GM10847 (cell line): ENCODE results near the gene RNF144A.

Experiments
- POLR2A ChIP-seq: IDR thresholded peaks from 2 replicates; pipeline ENCODE4 v1.6.1; 2011; ENCODE audit not compliant: insufficient read length; ENCODE audit errors: extremely low read depth

RNF144A gene

GRCh38 chr2:7020939-7021470, 103.8 kb downstream of the RNF144A start:
- no peak for TF ChIP-seq POLR2A

GRCh38 chr2:7022492-7023385, 105.5 kb downstream of the RNF144A start:
- TF ChIP-seq POLR2A = no peak

GRCh38 chr2:7023542-7023941, 106.3 kb downstream of the RNF144A start:
- no peak for TF ChIP-seq POLR2A

GRCh38 chr2:7024261-7024660, 107.0 kb downstream of the RNF144A start:
- no peak for TF ChIP-seq POLR2A

- TF ChIP-seq POLR2A = no peak
These were observed 107.9 kb downstream of the RNF144A start for GRCh38 chr2:7025082-7025481.

- no peak for TF ChIP-seq POLR2A
These were observed 109.5 kb downstream of the RNF144A start for GRCh38 chr2:7026742-7027141.

GRCh38 chr2:7027411-7027810, 110.2 kb downstream of the RNF144A start:
- no peak for TF ChIP-seq POLR2A

GRCh38 chr2:7027956-7028655, 110.9 kb downstream of the RNF144A start:
- no peak for TF ChIP-seq POLR2A

GRCh38 chr2:7028846-7029245, 111.6 kb downstream of the RNF144A start:
- TF ChIP-seq POLR2A = no peak

- no peak for TF ChIP-seq POLR2A
These were observed 112.3 kb downstream of the RNF144A start for GRCh38 chr2:7029291-7030059.

- TF ChIP-seq POLR2A = no peak
These were observed 113.6 kb downstream of the RNF144A start for GRCh38 chr2:7030810-7031209.

- no peak for TF ChIP-seq POLR2A
These were observed 114.5 kb downstream of the RNF144A start for GRCh38 chr2:7031547-7032245.

- no peak for TF ChIP-seq POLR2A
These were observed 115.2 kb downstream of the RNF144A start for GRCh38 chr2:7032371-7032770.

- no peak for TF ChIP-seq POLR2A
These were observed 116.1 kb downstream of the RNF144A start for GRCh38 chr2:7033136-7033960.

- no peak for TF ChIP-seq POLR2A
These were observed 117.1 kb downstream of the RNF144A start for GRCh38 chr2:7034303-7034702.
